PC-3 (cell line): ENCODE measurements around the gene IPO8.
"Not testable (repeated sequence)": the region's sequence is repeated elsewhere in the genome, so short reads cannot be mapped to it uniquely, and the experiment has no call there.

Experiments
- EZH2 ChIP-seq: fragments of 300-600 bp; sonication (generic); IDR thresholded peaks from one replicate; pipeline ENCODE4 v1.6.1; 2017; ENCODE audit warnings: antibody characterized with exemption, mild to moderate bottlenecking, low read length; ENCODE audit not compliant: unreplicated experiment
- EZH2phosphoT487 ChIP-seq: fragments of 300-600 bp; sonication (generic); IDR thresholded peaks from 2 replicates; pipeline ENCODE4 v1.6.1; 2018; ENCODE audit warnings: mild to moderate bottlenecking, antibody characterized with exemption, low read length, borderline replicate concordance
- TF ChIP-seq, protein P1 (sequence below): fragments of 300-600 bp; sonication (generic); conservative IDR thresholded peaks from 2 replicates; pipeline ENCODE4 v1.5.1; 2017; ENCODE audit warnings: antibody characterized with exemption, low read depth, mild to moderate bottlenecking, low read length

DNA sequence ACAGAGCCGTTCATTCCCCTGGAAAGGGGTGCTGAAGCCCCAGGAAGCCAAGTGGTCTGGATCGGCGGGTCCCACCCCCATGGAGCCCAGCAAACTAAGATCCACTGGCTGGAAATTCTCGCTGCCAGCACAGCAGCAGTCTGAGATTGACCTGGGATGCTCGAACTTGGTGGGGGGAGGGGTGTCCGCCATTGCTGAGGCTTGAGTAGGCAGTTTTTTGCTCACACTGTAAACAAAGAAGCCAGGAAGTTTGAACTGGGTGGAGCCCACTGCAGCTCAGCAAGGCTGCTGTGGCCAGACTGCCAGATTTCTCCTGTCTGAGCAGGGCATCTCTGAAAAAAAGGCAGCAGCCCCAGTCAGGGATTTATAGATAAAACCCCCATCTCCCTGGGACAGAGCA lies 91.4 kb downstream of the IPO8 start:
- TF ChIP-seq, protein P1, sequence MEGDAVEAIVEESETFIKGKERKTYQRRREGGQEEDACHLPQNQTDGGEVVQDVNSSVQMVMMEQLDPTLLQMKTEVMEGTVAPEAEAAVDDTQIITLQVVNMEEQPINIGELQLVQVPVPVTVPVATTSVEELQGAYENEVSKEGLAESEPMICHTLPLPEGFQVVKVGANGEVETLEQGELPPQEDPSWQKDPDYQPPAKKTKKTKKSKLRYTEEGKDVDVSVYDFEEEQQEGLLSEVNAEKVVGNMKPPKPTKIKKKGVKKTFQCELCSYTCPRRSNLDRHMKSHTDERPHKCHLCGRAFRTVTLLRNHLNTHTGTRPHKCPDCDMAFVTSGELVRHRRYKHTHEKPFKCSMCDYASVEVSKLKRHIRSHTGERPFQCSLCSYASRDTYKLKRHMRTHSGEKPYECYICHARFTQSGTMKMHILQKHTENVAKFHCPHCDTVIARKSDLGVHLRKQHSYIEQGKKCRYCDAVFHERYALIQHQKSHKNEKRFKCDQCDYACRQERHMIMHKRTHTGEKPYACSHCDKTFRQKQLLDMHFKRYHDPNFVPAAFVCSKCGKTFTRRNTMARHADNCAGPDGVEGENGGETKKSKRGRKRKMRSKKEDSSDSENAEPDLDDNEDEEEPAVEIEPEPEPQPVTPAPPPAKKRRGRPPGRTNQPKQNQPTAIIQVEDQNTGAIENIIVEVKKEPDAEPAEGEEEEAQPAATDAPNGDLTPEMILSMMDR = not testable (repeated sequence)
- not testable (repeated sequence) for TF ChIP-seq EZH2, EZH2phosphoT487
